Stimulated activated naive CD8-positive, alpha-beta T cell treated with anti-CD3 and anti-CD28 coated beads, Interleukin-15, Interleukin-2, amounts not matched to agents 100 U/mL and 50 U/mL, for 24 hours (primary cell): ENCODE data around the gene SBK1.
"Not testable (repeated sequence)": the region's sequence is repeated elsewhere in the genome, so short reads cannot be mapped to it uniquely, and the experiment has no call there.

ENCODE experiments used
- ATAC-seq: fragments of 150-1000 bp; cut with Tn5 transposase; one replicate; pipeline ENCODE4 v1.10.0; 2021
- DNase-seq: peaks from one replicate; pipeline ENCODE4 v3.0.0; 2021

The SBK1 gene

DNA sequence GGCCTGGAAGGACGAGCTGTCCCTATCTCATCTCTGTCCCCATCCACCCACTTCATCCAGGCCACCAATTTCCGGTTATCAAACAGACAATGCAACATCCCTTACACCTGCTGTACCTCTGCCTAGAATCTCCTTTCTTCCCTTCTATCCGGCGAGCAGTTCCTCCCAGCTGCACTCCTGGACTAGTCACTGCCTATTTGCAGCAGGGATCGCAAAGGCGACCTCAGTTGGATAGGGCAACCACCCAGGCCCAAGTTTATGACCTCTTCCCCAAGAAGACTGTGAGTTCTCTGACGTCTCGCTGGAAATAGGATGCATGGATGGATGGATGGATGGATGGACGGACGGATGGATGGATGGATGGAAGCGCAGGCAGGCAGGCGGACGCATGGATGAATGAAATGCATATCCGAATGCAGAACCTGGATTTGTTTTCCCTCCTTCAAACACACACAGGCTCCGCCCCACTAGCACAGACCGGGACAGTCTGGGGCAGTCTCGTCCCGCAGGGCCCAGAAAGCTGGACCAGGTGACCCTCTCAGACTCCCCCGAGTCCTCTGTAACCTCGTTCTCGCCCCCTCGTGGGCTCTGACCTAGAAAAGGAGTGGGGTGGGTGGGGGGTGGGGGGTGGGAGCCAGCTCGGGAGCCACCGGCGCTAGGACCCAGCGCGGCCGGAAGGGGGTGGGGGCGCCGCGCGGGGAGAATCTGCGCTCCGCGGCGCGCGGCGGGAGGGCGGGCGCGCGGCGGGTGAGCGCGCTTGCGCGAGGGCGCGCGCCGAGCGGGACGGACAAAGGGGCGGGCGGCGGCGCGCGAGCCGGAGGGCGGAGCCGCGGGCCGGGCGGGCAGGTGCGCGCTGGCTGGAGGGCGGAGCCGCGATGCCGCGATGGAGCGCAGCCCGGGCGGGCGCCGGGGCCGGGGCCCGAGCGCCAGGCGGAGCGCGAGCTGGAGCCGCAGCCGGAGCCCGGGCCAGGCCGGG is at the start of gene SBK1:
TSS of gene SBK1 (plus strand) at position 875 of the 976 bp plus-strand sequence. CDS start 24,867 bp downstream, outside the sequence.
- ATAC-seq, result peak; percentile 94

GRCh38 chr16:28249483-28249882 is 42.8 kb upstream of the SBK1 start:
- DNase-seq, ATAC-seq: not testable (repeated sequence)

More for the DNA sequence above, at the start of gene SBK1:
- DNase-seq, result peak; percentile 87

DNA sequence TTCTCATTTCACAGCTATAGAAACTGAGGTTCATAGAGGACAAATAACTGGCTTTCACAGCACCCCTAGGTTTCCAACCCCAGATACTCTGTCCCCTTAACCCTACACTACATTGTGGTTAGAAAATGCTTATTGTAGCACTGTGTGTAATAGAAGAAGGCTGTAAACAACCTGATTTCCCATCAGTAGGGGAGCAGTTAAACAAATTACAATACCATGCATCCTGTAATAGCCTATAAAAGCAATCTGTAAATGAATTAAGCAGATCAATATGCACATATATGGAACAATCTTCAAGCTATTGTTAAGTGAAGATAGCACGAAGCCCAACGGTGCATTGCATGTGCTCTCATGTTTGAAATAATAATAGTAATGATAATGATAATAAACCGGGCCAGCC is 41.3 kb upstream of the SBK1 start:
- no peak for ATAC-seq
- no peak for DNase-seq

- DNase-seq, result no peak
- no peak for ATAC-seq
These were observed 38.2 kb upstream of the SBK1 start for GRCh38 chr16:28254158-28254557.

GRCh38 chr16:28255838-28256237 is 36.5 kb upstream of the SBK1 start:
- no peak for DNase-seq
- peak; percentile 29 for ATAC-seq

DNA sequence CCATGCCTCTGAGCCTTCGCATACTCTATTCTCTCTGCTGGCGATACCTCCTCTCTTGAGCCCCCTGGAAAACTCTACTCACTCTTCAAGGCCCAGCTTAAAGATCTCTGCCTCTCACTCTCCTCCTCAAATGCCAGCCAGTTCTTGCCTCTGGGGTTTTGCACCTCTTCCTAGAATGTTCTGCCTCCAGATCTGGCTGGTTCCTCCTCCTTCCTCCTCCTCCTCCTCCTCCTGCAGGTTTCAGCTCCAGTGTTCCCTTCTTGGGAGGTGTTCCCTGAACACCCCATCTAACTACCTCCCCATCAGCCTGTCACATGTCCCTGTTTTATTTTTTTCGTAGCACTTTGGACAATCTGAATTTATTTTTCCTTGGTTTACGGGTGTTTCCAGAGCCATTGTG is 35.1 kb upstream of the SBK1 start:
- DNase-seq (no peak), ATAC-seq (no peak)

DNA sequence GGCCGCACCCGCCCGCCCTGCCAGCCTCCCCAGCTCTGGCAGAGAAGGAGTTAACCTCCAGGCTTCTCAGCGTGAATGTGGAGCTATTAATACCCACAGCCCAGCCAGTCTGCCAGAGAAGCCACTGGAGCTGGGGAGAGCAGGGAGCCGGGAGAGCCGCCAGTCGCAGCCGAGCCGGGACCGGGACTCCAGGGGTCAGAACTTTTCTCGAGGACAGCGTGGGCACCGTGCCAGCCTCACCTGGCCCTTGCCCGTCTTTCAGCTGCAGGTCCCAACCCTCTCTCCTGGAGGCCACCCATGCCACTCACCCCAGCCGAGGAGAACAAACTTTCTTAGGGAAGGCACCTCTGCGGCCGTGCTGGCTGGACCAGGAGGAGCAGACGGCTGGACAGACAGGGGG is 33.8 kb upstream of the SBK1 start:
- no peak for ATAC-seq
- no peak for DNase-seq

DNA sequence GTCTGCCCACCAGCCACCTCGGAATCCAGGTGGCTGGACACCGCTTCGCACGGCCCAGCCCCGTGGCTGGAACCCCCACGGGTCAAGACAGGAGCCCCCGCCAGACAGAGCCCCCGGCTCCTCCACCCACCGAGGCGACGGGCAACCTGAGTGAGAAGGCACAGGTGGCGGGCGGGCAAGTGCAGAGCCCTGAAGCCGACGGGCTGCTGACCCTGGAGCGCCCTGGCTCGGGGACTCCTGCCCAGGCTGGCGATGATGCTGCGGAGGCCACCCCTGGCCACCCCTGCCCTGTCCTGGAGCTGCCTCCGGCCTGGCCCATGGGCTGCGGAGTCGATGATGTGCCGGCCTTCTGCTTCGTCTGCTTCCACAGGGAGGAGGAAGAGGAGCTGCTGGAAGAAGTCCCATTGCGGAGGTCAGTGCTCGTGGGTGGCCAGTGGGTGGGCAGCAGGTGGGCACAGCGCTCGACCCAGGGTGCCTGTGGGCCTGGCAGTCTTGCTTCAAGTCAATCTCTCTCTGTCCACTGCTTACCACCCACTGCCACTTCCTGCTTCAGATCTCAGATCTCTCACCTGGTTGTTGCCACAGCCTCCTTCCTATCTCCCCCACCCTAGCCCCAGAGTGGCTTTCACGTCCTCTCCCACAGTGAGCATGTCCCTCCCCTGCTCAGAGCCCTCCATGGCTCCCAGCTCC is 33.1 kb upstream of the SBK1 start:
- ATAC-seq, result no peak
- DNase-seq, result no peak

GRCh38 chr16:28259781-28260150 is 32.6 kb upstream of the SBK1 start:
- DNase-seq (no peak), ATAC-seq (no peak)

- no peak for ATAC-seq
- no peak for DNase-seq
These were observed 32.1 kb upstream of the SBK1 start for GRCh38 chr16:28260193-28260592.

DNA sequence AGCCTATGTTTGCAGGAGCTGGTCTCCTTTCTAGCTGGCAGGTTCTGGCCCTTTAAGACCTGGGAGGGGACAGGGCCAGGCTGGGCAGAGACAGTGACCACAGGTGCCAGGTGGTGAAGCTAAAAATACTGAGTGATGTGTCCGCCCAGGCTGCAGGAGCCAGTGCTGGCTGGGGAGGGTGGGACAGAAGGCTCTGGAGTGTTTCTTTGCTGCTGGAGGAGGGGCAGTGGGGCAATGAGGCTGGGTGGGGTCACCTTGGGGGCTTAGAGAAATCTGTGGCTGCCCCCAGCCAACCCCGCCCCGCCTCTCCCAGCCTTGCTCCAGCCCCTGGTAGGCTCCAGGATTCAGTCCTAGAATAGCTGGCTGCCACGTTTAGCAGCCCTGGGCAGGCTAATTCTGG is 30.4 kb upstream of the SBK1 start:
- no peak for ATAC-seq
- DNase-seq, result no peak

GRCh38 chr16:28263305-28263704 is 29.0 kb upstream of the SBK1 start:
- DNase-seq, result no peak
- no peak for ATAC-seq

DNA sequence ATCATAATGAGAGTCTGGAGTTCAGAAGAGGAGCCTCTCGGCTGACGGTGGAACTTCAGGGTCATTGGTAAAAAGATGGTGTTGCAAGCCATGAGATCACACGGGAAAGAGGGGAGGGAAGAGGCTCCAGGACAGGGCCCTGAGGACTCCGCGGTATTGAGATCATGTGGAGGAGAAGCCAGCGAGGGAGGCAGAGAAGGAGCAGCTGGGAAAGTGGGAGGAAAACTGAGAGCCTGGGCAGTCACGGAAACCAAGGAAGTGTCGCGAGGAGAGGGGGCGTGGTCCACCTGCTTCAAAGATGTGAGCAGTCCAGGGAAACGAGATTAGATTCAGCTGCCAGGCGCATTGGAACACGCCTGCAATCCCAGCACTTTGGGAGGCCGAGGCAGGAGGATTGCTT is 27.7 kb upstream of the SBK1 start:
- ATAC-seq (no peak), DNase-seq (no peak)

- no peak for DNase-seq
- no peak for ATAC-seq
These were observed 26.5 kb upstream of the SBK1 start for GRCh38 chr16:28265822-28266221.

DNA sequence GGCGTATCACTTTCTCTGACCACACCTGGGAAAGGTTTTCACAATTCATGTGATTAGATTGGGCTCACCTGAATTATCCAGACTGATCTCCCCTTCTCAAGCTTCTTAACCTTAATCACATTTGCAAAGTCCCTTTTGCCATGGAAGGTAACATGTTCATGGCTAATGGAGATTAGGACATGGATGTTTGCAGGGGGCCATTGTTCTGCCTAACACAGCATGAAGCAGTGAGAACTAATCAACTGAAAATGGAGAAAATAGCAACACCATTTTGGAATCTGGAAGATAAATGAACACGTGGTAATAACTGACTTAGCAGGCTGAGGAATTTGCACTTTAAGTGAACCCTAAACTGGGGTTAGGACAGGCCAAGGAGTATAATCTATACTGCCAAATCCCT is 25.0 kb upstream of the SBK1 start:
- no peak for ATAC-seq
- DNase-seq, result no peak

- ATAC-seq, result no peak
- no peak for DNase-seq
These were observed 18.8 kb upstream of the SBK1 start for GRCh38 chr16:28273511-28273910.

- DNase-seq (no peak), ATAC-seq (no peak)
These were observed 17.6 kb upstream of the SBK1 start for GRCh38 chr16:28274676-28275075.

GRCh38 chr16:28276301-28276700 is 16.0 kb upstream of the SBK1 start:
- DNase-seq, result no peak
- no peak for ATAC-seq

- peak; percentile 84 for ATAC-seq
These were observed 14.6 kb upstream of the SBK1 start for GRCh38 chr16:28277537-28278388.

DNA sequence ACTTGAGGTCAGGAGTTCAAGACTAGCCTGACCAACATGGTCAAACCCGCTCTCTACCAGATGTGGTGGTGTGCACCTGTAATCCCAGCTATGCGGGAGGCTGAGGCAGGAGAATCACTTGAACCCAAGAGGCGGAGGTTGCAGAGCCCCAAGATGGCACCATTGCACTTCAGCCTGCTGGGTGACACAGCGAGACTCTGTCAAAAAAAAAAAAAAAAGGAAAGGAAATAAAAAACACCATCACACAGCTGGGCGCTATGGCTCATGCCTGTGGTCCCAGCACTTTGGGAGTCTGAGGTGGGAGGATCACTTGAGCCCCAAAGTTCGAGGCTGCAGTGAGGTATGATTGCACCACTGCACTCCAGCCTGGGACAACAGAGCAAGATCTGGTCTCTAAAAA is 13.3 kb upstream of the SBK1 start:
- ATAC-seq (no peak), DNase-seq (peak; percentile 33)

More at GRCh38 chr16:28277537-28278388, 14.6 kb upstream of the SBK1 start:
- DNase-seq, result peak; percentile 87

DNA sequence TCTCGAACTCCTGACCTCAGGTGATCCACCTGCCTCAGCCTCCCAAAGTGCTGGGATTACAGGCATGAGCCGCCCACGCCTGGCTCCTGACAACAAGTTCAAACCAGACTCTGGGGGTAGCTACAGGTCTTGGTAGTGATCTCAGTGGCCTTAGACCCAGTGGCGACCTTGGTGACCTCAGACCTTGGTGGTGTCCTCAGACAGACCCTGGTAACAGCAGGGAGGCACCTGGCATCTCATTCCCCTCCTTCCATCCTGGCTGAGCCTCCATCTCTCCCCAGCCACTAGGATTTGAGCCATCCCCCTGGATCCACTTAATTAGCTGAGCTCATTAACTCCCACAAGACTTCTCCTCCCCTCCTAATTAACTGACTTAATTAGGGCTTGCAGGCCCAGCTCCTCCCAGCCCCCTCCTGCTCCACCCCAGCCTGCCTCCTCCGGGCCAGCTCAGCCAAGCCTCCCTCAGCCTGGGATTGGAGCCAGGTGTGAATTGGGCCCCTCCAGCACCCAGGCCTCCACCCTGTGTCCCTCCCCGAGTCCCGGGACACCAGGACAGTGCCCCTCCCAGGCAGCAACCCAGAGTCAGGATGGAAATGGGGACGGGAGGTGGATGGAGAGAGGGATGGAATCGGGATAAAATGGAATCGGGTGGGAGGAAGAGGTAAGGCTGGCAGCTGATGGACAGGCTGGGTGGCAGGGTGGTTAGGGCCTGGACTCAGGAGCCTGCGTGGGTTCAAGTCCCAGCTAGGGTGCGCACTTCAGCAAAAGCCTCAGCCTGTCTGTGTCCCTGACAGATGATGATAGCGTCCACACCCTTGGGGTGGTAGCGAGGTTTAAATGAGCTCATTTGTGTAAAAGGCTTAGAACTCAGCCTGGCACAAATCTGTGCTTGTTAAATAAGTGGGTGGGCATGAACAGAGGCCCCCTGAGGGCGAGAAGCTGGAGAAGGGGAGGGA is 11.2 kb upstream of the SBK1 start:
- DNase-seq, result no peak
- ATAC-seq, result no peak
